Heart right ventricle (tissue), 16 donors: ENCODE data around the gene CDC42BPA. TPM values are rescaled to one million over a fixed set of nuclear protein-coding genes. Genes with fewer than 3 reads are reported as not detected.

Source experiments
- ATAC-seq, 8 donors: fragments of 200-7000 bp; cut with Tn5 transposase; one replicate each; pipeline ENCODE4 v1.9.1; 2020; ENCODE audit warnings: mild to moderate bottlenecking in 8 of 8, moderate library complexity in 8 of 8, moderate number of reproducible peaks in 1 of 8
- DNase-seq, 2 donors: peaks; one replicate each; pipeline ENCODE4 v3.0.0-alpha.2; 2020
- H3K27ac ChIP-seq, 10 donors: fragments of 200-600 bp; sonication (generic) in 2 of 10; one replicate each; pipeline versions ENCODE4 v1.5.0 to v1.8.0; 2020 to 2022; ENCODE audit warnings: mild to moderate bottlenecking in 3 of 10
- H3K27me3 ChIP-seq, 7 donors: fragments of 200-600 bp; one replicate each; pipeline ENCODE4 v1.8.0; 2021 to 2022; ENCODE audit warnings: mild to moderate bottlenecking in 2 of 7
- H3K36me3 ChIP-seq, 9 donors: fragments of 200-600 bp; sonication (generic) in 1 of 9; one replicate each; pipeline versions ENCODE4 v1.5.0 to v1.8.0; 2020 to 2022; ENCODE audit warnings: mild to moderate bottlenecking in 2 of 9
- H3K4me1 ChIP-seq, 9 donors: fragments of 200-600 bp; sonication (generic) in 1 of 9; one replicate each; pipeline versions ENCODE4 v1.5.0 to v1.8.0; 2020 to 2022; ENCODE audit warnings: mild to moderate bottlenecking in 4 of 9
- H3K4me3 ChIP-seq, 10 donors: fragments of 200-600 bp; sonication (generic) in 2 of 10; one replicate each; pipeline versions ENCODE4 v1.5.0 to v1.8.0; 2020 to 2022; ENCODE audit warnings: mild to moderate bottlenecking in 7 of 10, moderate library complexity in 2 of 10
- H3K9me3 ChIP-seq, 11 donors: fragments of 200-600 bp in 10 of 11; sonication (generic) in 2 of 11; one replicate each; pipeline versions ENCODE4 v1.5.0 to v1.8.0; 2013 to 2022; ENCODE audit warnings: mild to moderate bottlenecking in 2 of 11, control low read depth in 1 of 11, moderate library complexity in 1 of 11
- CTCF ChIP-seq, 9 donors: fragments of 200-600 bp; sonication (generic) in 2 of 9; IDR thresholded peaks; one replicate each; pipeline versions ENCODE4 v1.5.0 to v1.8.0; 2021 to 2022; ENCODE audit warnings: antibody characterized with exemption in 9 of 9, mild to moderate bottlenecking in 5 of 9, moderate library complexity in 1 of 9
- WGBS, 2 donors: extraction: QIAGEN DNeasy Blood & Tissue Kit; methylation state at CpG; one replicate each; pipeline ENCODE4 v1.1.7; 2013; ENCODE audit warnings: inconsistent platforms in 1 of 2; 5-methylcytosine and 5-hydroxymethylcytosine counted together
- intact Hi-C, 10 donors: fragments of 100-400 bp; cut with DNase I; formaldehyde crosslinking; loops; one replicate each; pipeline versions ENCODE4 v1.11.1 to v1.14.2; 2022
- polyA plus RNA-seq, 2 donors: library from polyadenylated mRNA; stranded (reverse); fragments of 200-250 nt; gene quantifications; one replicate each; pipeline ENCODE4 v1.2.3, GENCODE V29; 2013
- total RNA-seq, 10 donors: library from RNA; stranded (reverse); fragmentation: NEBNext Ultra II Directional in 3 of 10; extraction: Animal tissue kit (Norgen Biotek cat#: 25700) in 3 of 10; gene quantifications; one replicate each; pipeline versions ENCODE4 v1.2.1 to v1.2.4, GENCODE V29; 2021 to 2023
- donor health status: Arrhythmogenic right ventricular cardiomyopathy.
- donor health status: ischemic (EF 13 %, LVEDD 7.1; RV severe dilation, severe dysfunction).
- donor health status: healthy with polysubstance abuse.
- donor health status: DM: no; HTN: yes; CAD: no.
- donor health status: DM: no; HTN: no; CAD: no.
- donor health status: ischemic (EF 25% LVEDD 6.9; RV normal size, moderate dysfunction).
- donor health status: ischemic (EF 25% LVEDD 5.7; RV mildly dilated, moderate dysfunction).
- donor health status: healthy.
- donor health status: DM: yes; HTN: yes; CAD: no.
- donor health status: Ischemic cardiomyopathy.
- donor health status: ischemic (EF 35%, LVEDD 5.7; RV mildly dilated, moderate dysfunction).
- donor health status: nonischemic (EF 11% LVEDD 7.7; RV severe dilation, severe dysfunction).
- donor health status: DM: yes; HTN: yes; CAD: no.
- donor health status: PGD.
- donor health status: ischemic (EF 29% LVEDD 5.4; RV normal size, mild dysfunction).
- donor health status: nonischemic (EF 23%, LVEDD 6.1; RV moderate dilation, normal function).

CDC42BPA gene
- total and polyA plus RNA-seq, 12 donors: 8.6 to 39.5 (median 31.5) TPM

- 80 to 87% methylated on average over 1 of the region's 1 CpG for WGBS, 2 donors
- intact Hi-C loops: no loop called here
These were observed 251.3 kb downstream of the CDC42BPA start for GRCh38 chr1:227066999-227067398.

DNA sequence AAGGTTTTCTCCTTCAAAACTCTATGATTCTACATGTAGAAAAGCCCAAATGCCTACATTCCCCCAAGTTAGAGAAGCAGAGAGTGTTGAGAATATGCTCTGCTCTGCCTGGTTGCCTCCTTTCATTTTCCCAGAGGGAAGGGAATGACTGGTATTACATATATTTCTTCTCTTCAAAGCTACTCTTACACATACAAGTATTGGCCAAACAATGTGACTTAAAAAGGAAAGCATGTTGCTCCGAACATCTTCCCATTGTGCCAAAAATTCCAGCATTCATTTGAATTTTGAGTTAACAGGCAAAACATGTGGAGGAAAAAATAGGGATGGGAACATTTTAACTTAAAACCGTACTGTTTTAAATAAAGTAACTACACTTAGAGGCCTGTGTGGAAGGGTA lies 253.0 kb downstream of the CDC42BPA start:
- TF ChIP-seq CTCF (IDR thresholded peaks at IDR 0.05): no peak
- intact Hi-C loops: no loop called here
- H3K9me3 ChIP-seq: no peaks in the 10 kb centered on the region
- H3K27me3 ChIP-seq: no peaks in the 10 kb centered on the region
- DNase-seq (no peak), ATAC-seq (no peak)
- WGBS, 2 donors: 78 to 85% methylated on average over 2 of the region's 2 CpGs
- H3K4me1 ChIP-seq: peaks cover 0 to 10% (median 0%) of the 10 kb centered on the region in 9 donors
- no peak overlapping the region for H3K27ac ChIP-seq
- peaks cover 0 to 62% (median 0%) of the 10 kb centered on the region in 9 donors for H3K36me3 ChIP-seq
- H3K4me3 ChIP-seq: no peak overlapping the region

More at GRCh38 chr1:227066999-227067398, 251.3 kb downstream of the CDC42BPA start:
- no peaks in the 10 kb centered on the region for H3K9me3 ChIP-seq
- no peak overlapping the region for H3K4me3 ChIP-seq
- no peak for ATAC-seq
- H3K27me3 ChIP-seq: no peaks in the 10 kb centered on the region
- peaks cover 0 to 75% (median 4%) of the 10 kb centered on the region in 9 donors for H3K36me3 ChIP-seq
- TF ChIP-seq CTCF (IDR thresholded peaks at IDR 0.05): no peak
- no peak overlapping the region for H3K27ac ChIP-seq
- DNase-seq: no peak
- H3K4me1 ChIP-seq: peaks cover 0 to 8% (median 0%) of the 10 kb centered on the region in 9 donors

DNA sequence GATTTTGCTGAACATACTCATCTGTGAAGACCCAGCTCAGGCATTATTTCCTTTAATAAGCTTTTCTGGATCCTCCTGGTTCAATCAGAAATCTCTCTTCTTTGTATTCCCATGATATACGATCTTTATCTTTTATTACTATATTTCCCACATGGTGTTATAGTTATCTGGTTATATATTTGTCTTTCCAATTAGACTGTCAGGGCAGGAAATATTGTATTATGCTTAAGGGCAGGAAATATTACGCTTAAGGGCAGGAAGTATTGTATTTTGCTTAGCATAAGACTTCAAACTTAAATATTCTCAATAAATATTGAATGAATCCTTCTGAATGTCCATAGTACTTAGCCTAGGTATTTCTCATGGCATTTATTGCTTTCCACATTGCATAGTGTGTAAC lies 256.0 kb downstream of the CDC42BPA start:
- DNase-seq (no peak), ATAC-seq (no peak)
- Histone ChIP-seq H3K4me1 (peaks cover 0 to 10% (median 0%) of the 10 kb centered on the region in 9 donors), H3K36me3 (peaks cover 0 to 65% (median 0%) of the 10 kb centered on the region in 9 donors), H3K27ac (no peak overlapping the region), H3K27me3 (no peaks in the 10 kb centered on the region), H3K4me3 (no peak overlapping the region), H3K9me3 (no peaks in the 10 kb centered on the region)
- TF ChIP-seq CTCF (IDR thresholded peaks at IDR 0.05): no peak
- intact Hi-C loops: loop anchor here in 1 of 10 donors (5.0 kb wide), 1 partner anchor 40 kb away; no protein-coding TSS in a partner anchor
- WGBS, 2 donors: 61 to 66% methylated on average over 2 of the region's 2 CpGs

DNA sequence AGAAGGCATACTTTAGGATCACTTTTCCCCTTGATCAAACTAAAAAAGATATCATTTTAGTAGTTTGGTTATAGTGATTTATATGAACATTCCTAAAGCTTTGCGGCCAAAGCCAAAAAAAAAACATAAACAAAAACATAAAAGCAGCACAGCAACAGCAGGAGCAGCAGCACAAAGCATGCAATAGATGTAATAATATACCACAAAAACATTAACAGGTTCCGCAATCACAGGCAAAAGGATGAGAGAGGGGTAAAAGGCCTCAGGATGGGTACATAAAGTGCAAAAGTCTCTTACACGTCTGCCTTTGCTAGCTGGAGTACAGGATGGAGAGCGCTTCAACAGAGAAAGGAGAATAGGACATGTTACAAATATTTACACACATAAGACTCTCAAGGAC lies 259.2 kb downstream of the CDC42BPA start:
- H3K27me3 ChIP-seq: no peaks in the 10 kb centered on the region

More for the DNA sequence above, 259.2 kb downstream of the CDC42BPA start:
- peaks cover 0 to 10% (median 0%) of the 10 kb centered on the region in 9 donors for H3K4me1 ChIP-seq
- H3K4me3 ChIP-seq: no peak overlapping the region
- H3K9me3 ChIP-seq: no peaks in the 10 kb centered on the region
- H3K27ac ChIP-seq: no peak overlapping the region
- ATAC-seq: no peak
- intact Hi-C loops: loop anchor here in 1 of 10 donors (10.0 kb wide), 1 partner anchor 376 kb away; no protein-coding TSS in a partner anchor
- H3K36me3 ChIP-seq: peaks cover 0 to 58% (median 0%) of the 10 kb centered on the region in 9 donors
- DNase-seq: no peak
- WGBS, 2 donors: 95 to 98% methylated on average over 4 of the region's 4 CpGs
- no peak for TF ChIP-seq CTCF (IDR thresholded peaks at IDR 0.05)
